SK-N-SH treated with all-trans-retinoic acid at 6 μM for 48 hours (cell line): ENCODE measurements around the gene HIPK3.

Experiments
- ARNTL ChIP-seq: fragments of 450-650 bp; formaldehyde crosslinking; IDR thresholded peaks from 2 replicates; pipeline ENCODE4 v1.5.0; 2020; ENCODE audit warnings: low read depth, mild to moderate bottlenecking, moderate library complexity, borderline replicate concordance
- BACH2 ChIP-seq: fragments of 250-450 bp; sonication (Bioruptor Pico); IDR thresholded peaks from 2 replicates; pipeline ENCODE4 v1.9.0; 2021; ENCODE audit warnings: mild to moderate bottlenecking, borderline replicate concordance
- GLIS3 ChIP-seq: fragments of 250-450 bp; sonication (Bioruptor Pico); IDR thresholded peaks from 2 replicates; pipeline ENCODE4 v1.5.0; 2020; ENCODE audit warnings: mild to moderate bottlenecking, moderate library complexity
- ISL1 ChIP-seq: fragments of 250-450 bp; sonication (Bioruptor Pico); IDR thresholded peaks from 2 replicates; pipeline ENCODE4 v2.1.2; 2022; ENCODE audit warnings: mild to moderate bottlenecking, moderate library complexity
- PATZ1 ChIP-seq: fragments of 250-450 bp; sonication (Bioruptor Pico); IDR thresholded peaks from 2 replicates; pipeline ENCODE4 v1.8.0; 2020; ENCODE audit warnings: mild to moderate bottlenecking, moderate library complexity, borderline replicate concordance
- RARB ChIP-seq: fragments of 250-450 bp; sonication (Bioruptor Pico); IDR thresholded peaks from 2 replicates; pipeline ENCODE4 v1.8.0; 2021; ENCODE audit warnings: mild to moderate bottlenecking, moderate library complexity
- SNAI2 ChIP-seq: fragments of 250-450 bp; sonication (Bioruptor Pico); IDR thresholded peaks from 2 replicates; pipeline ENCODE4 v1.5.0; 2020; ENCODE audit warnings: mild to moderate bottlenecking, moderate library complexity
- TOX ChIP-seq: fragments of 250-450 bp; sonication (Bioruptor Pico); IDR thresholded peaks from 2 replicates; pipeline ENCODE4 v1.8.0; 2021; ENCODE audit warnings: mild to moderate bottlenecking, moderate library complexity, borderline replicate concordance
- ZFP3 ChIP-seq: fragments of 250-450 bp; sonication (Bioruptor Pico); IDR thresholded peaks from 2 replicates; pipeline ENCODE4 v1.5.0; 2020; ENCODE audit warnings: mild to moderate bottlenecking, moderate library complexity
- ZNF8 ChIP-seq: fragments of 450-650 bp; formaldehyde crosslinking; IDR thresholded peaks from 2 replicates; pipeline ENCODE4 v1.5.0; 2020; ENCODE audit warnings: mild to moderate bottlenecking, moderate library complexity

DNA sequence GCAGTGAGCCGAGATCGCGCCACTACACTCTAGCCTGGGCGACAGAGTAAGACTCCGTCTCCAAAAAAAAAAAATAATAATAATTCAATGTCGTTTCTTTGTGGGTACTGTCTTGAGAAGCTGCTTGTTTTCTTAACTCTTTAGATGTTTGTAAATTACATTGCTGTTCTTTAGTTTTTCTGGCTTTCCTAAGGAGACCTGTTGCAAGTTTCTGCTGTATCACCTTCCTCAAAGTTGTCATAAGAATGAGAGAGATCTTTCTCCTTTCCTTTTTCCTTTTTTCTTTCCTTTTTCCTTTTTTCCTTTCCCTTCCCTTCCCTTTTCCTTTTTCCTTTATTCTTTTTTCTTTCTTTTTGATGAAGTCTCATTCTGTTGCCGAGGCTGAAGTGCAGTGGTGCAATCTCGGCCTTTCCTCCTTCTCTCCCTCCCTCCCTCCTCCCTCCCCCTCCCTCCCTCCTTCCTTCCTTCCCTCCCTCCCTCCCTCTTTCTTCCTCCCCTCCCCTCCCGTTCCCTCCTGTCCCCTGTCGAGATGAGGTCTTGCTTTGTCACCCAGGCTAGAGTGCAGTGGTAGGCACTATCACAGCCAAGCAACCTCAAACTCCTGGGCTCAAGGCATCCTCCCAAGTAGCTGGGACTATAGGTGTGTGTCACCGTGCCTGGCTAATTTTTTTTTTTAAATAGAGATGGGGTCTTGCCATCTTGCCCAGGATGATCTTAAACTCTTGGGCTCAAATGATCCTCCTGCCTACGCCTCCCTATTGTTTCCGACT is 15.3 kb downstream of the HIPK3 start:
- TF ChIP-seq RARB (CRISPR knock-in tag) (no peak), ISL1 (no peak), SNAI2 (no peak), ZFP3 (CRISPR knock-in tag) (no peak), GLIS3 (CRISPR knock-in tag) (no peak), BACH2 (no peak), ZNF8 (CRISPR knock-in tag) (no peak), ARNTL (CRISPR knock-in tag) (no peak), PATZ1 (CRISPR knock-in tag) (no peak), TOX (CRISPR knock-in tag) (no peak)
